GM19395 (cell line): ENCODE measurements around the gene SMCO2.
A peak's percentile ranks its signal among the peaks of the same experiment; 100 is the strongest.

Source experiments
- ATAC-seq: cut with Tn5 transposase; IDR thresholded peaks from one replicate; pipeline ENCODE4 v1.9.1; 2021; ENCODE audit warnings: mild to moderate bottlenecking, moderate library complexity; ENCODE audit not compliant: unreplicated experiment

The SMCO2 gene

GRCh38 chr12:27446436-27446835 is at the start of gene SMCO2:
Gene SMCO2, plus strand, starts transcription at chr12:27446736. Its CDS starts 23,896 bp downstream, at chr12:27470632.
- ATAC-seq = no peak

- no peak for ATAC-seq
Observed at GRCh38 chr12:27398466-27398865, 48.1 kb upstream of the SMCO2 start.

- ATAC-seq = no peak
Observed at GRCh38 chr12:27399074-27399473, 47.5 kb upstream of the SMCO2 start.

- no peak for ATAC-seq
Observed at GRCh38 chr12:27400856-27401354, 45.6 kb upstream of the SMCO2 start.

- ATAC-seq = no peak
Observed at GRCh38 chr12:27412047-27412446, 34.5 kb upstream of the SMCO2 start.

GRCh38 chr12:27422697-27423096 is 23.8 kb upstream of the SMCO2 start:
- ATAC-seq = no peak

- ATAC-seq = no peak
Observed at GRCh38 chr12:27424631-27425230, 21.8 kb upstream of the SMCO2 start.

- ATAC-seq = no peak
Observed at GRCh38 chr12:27425306-27425705, 21.2 kb upstream of the SMCO2 start.

GRCh38 chr12:27426743-27427487 is 19.6 kb upstream of the SMCO2 start:
- no peak for ATAC-seq

- no peak for ATAC-seq
Observed at GRCh38 chr12:27427824-27428223, 18.7 kb upstream of the SMCO2 start.

- no peak for ATAC-seq
Observed at GRCh38 chr12:27428466-27428865, 18.1 kb upstream of the SMCO2 start.

- no peak for ATAC-seq
Observed at GRCh38 chr12:27429606-27430005, 16.9 kb upstream of the SMCO2 start.

GRCh38 chr12:27431185-27431584 is 15.4 kb upstream of the SMCO2 start:
- ATAC-seq = peak; percentile 84

GRCh38 chr12:27434673-27435565 is 11.6 kb upstream of the SMCO2 start:
- no peak for ATAC-seq

- ATAC-seq = no peak
Observed at GRCh38 chr12:27436029-27436428, 10.5 kb upstream of the SMCO2 start.

GRCh38 chr12:27436768-27437167 is 9.8 kb upstream of the SMCO2 start:
- no peak for ATAC-seq

GRCh38 chr12:27437839-27438238 is 8.7 kb upstream of the SMCO2 start:
- no peak for ATAC-seq

- ATAC-seq = no peak
Observed at GRCh38 chr12:27447761-27448160, 1.2 kb downstream of the SMCO2 start.

GRCh38 chr12:27449026-27449425 is 2.5 kb downstream of the SMCO2 start:
- no peak for ATAC-seq

- ATAC-seq = no peak
Observed at GRCh38 chr12:27449893-27450534, 3.5 kb downstream of the SMCO2 start.
